Astrocyte of the spinal cord (primary cell): ENCODE results near the gene SORL1.

Source experiments
- DNase-seq: peaks from one replicate; pipeline ENCODE4 v3.0.0; 2011; ENCODE audit warnings: low read depth, low spot score
- H3K4me3 ChIP-seq: 2 replicates; pipeline ENCODE4 v1.5.1; 2011; ENCODE audit warnings: low read depth, mild to moderate bottlenecking, low read length, moderate library complexity
- in situ Hi-C: cut with HindIII; loops from 2 replicates; pipeline ENCODE4 v1.10.0; 2017; ENCODE audit warnings: low sequenced_read_pairs
- TF ChIP-seq, protein P1 (sequence below): IDR thresholded peaks from 2 replicates; pipeline ENCODE4 v1.5.1; 2012; ENCODE audit warnings: low read depth, mild to moderate bottlenecking, low read length, inconsistent platforms

The SORL1 gene

DNA sequence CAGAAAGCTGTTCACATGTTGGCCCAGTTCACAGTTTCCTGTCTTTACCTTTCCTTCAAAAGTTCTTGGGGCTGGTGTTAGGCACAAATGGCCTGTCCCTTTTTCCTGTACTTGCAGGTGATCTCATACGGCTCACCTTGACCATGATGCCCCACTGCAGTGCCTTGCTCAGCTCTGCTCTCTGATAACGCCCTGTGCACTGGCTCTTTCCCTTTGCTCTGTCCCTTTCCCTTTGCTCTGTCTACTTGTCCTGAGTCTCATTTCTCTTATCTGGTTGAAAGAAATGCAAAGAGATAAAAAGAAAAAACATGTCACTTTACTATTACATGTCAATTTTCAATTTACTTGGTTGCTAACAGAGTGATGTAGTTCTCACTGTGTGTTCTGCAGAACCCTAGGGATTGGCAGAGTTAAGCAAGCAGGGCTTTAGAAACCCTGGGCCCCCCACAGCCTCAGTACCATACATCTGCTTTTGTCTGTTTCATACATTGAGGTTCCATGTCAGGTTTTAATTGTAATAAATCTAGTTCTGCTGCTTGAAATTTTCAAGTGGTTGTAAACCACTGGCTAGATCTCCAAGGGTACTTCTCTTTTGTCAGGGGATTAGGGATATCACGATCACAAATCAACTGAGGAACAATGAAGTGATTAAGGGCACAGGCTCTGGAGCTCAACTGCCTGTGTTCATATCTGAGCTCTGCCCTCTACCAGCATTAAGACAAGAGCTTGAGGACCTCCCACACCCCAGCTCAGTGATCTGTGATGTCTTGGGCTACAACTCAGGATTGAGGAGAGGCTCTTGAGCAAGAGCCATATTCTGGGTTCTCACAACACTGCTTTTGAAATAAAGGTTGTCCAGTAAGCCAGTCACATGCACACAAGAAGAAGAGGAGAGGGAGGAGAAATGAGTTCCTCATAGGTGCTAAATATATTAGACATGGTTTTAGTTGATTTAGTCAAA lies 16.3 kb upstream of the SORL1 start:
- TF ChIP-seq, protein P1, sequence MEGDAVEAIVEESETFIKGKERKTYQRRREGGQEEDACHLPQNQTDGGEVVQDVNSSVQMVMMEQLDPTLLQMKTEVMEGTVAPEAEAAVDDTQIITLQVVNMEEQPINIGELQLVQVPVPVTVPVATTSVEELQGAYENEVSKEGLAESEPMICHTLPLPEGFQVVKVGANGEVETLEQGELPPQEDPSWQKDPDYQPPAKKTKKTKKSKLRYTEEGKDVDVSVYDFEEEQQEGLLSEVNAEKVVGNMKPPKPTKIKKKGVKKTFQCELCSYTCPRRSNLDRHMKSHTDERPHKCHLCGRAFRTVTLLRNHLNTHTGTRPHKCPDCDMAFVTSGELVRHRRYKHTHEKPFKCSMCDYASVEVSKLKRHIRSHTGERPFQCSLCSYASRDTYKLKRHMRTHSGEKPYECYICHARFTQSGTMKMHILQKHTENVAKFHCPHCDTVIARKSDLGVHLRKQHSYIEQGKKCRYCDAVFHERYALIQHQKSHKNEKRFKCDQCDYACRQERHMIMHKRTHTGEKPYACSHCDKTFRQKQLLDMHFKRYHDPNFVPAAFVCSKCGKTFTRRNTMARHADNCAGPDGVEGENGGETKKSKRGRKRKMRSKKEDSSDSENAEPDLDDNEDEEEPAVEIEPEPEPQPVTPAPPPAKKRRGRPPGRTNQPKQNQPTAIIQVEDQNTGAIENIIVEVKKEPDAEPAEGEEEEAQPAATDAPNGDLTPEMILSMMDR, result no peak
- in situ Hi-C loops, result no loop called here
- DNase-seq, result no peak

DNA sequence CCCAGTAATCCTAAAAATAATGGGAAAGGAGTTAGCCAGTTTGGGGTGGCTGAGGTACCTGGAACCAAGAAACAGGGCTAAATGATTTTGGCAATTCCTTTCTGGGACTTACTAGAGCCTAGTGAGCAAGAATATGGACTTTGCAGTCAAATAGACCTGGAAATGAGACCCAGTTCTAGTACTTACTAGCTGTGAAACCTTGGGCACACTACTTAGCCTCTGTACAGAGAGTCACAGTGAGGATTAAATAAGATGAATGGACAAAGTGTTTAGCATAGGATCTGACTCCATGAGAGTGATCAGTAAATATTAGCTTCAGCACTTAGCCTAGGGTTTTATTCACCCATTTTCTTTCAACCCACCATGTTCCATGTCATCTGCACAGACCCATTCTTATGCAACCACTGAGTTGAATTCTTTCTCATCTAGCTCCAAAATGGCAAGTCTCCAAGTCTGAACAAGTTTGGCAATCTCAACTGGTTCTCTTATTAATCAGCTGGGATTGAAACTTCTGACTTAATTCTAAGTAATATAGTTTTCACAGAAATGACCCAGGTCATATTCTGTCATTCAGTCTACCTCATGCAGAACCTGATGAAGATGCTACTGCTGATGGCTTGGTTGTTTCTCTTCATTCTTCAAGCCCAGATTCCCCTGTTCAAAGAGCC lies 15.0 kb upstream of the SORL1 start:
- in situ Hi-C loops, result no loop called here
- H3K4me3 ChIP-seq, result no peak overlapping the region
- DNase-seq, result no peak
- TF ChIP-seq, protein P1, result no peak

More for the DNA sequence above, 16.3 kb upstream of the SORL1 start:
- no peak overlapping the region for H3K4me3 ChIP-seq

DNA sequence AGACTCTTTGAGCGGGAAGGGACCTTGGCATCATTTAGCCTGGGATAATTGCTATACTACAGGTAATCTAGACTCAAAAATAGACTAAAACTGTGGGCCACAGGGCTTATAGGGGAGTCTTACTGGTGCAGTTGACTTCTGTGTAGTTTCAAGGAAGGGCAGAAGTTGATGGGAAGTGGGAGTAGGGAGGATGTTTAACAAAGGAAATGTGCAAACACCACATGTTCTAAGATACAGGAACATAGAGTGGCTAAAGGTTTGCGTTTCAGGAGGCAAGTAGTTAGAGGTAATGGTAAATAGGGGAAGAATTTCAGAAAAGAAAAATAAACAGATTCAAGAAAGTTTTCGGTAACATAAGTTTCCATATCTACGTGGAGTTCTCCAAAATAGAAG lies 14.4 kb upstream of the SORL1 start:
- in situ Hi-C loops, result no loop called here
- no peak for DNase-seq
- TF ChIP-seq, protein P1, result no peak
- no peak overlapping the region for H3K4me3 ChIP-seq

DNA sequence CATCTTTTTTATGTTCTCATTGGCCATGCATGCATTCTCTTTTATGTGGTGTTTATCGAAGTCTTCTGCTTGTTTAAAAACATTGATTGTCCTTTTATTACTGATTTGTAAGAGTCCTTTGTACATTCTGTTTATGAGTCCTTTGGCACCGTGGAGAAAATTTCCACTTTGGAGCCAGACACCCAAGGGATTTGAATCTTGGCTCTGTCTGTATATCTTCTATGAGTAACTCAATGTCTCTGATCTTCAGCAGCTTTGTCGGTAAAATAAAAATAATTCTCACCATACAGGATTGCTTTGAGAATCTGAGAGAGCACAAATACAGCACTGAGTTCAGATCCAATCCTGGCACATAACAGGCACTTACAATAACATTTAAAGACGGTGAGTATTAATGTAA lies 12.8 kb upstream of the SORL1 start:
- in situ Hi-C loops, result no loop called here
- TF ChIP-seq, protein P1, result no peak
- no peak overlapping the region for H3K4me3 ChIP-seq
- no peak for DNase-seq

DNA sequence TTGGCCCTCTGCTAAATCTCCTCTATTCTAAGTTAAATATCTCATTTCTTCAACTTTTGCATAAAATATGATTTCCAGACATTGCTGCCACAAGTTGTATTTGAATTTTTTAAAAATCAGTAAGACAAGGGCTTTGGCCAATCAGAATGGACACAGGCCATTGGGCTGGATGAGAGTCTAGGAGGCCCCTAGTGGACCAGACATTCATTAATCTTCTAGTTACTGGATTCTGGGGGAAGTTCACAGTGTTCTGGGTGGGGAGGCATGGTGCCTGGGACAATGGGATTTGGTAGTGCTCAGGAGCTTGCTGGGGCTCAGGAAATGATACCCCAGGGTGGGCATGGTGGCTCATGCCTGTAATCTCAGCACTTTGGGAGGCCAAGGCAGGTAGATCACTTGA lies 12.4 kb upstream of the SORL1 start:
- H3K4me3 ChIP-seq, result no peak overlapping the region
- in situ Hi-C loops, result no loop called here
- TF ChIP-seq, protein P1, result no peak
- DNase-seq, result no peak

DNA sequence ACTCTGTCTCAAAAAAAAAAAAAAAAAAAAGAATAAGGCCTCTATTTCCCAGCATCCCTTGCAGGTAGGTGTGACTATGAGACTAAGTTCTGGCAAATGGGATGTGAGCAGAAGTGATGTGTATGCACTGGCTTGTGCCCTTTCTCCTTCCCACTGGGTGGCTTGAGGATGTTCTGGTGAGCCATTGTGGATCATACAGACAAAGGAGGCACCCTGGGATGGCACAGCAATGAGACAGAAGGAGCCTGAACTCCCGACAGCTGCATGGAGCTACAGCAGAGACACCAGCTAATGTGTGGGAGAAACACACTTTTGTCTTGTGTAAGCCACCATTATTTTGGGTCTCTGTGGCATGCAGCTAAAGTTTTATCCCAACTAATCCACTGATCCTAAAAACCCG lies 10.6 kb upstream of the SORL1 start:
- in situ Hi-C loops, result no loop called here
- DNase-seq, result no peak
- H3K4me3 ChIP-seq, result no peak overlapping the region
- TF ChIP-seq, protein P1, result no peak
